Measurements from ENCODE around the gene SCN1A.

DNA sequence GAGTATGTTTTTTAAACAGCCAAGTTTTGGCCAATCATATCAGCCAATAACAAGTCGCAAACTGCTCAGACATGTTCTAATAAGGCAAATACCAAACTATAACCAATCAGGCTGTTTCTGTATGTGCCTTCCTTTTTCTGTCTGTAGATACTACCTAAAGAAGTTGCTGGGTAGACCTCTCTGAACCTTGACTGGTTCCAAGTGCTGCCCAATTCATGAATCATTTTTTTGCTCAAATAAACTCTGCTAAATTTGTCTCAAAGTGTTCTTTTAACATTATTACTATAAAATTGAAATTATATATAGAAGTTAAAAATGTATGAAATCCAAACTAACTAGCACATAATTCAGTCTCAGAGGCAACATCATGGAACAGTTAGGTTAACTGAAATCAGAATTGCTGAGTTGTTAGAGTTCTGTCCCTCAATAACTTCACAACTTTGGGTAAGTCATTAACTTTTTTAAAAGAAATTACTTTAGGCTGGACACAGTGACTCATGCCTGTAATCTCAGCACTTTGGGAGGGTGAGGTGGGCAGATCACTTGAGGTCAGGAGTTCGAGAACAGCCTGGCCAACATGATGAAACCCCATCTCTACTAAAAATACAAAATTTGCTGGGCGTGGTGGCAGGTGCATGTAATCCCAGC, 169.4 kb downstream of the SCN1A start:
- TF ChIP-seq NR2C2 (CRISPR knock-in tag; IDR thresholded peaks at IDR 0.05) (no peak), NR3C1 (CRISPR knock-in tag; conservative IDR thresholded peaks at IDR 0.05; ENCODE audit: low read depth) (no peak), ELF4 (CRISPR knock-in tag; IDR thresholded peaks at IDR 0.05; ENCODE audit: low read depth) (no peak), TEAD1 (CRISPR knock-in tag; IDR thresholded peaks at IDR 0.05) (no peak)
- TF ChIP-seq, protein P1, sequence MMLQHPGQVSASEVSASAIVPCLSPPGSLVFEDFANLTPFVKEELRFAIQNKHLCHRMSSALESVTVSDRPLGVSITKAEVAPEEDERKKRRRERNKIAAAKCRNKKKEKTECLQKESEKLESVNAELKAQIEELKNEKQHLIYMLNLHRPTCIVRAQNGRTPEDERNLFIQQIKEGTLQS (CRISPR knock-in tag; conservative IDR thresholded peaks at IDR 0.05) = no peak
- TF ChIP-seq, protein P2, sequence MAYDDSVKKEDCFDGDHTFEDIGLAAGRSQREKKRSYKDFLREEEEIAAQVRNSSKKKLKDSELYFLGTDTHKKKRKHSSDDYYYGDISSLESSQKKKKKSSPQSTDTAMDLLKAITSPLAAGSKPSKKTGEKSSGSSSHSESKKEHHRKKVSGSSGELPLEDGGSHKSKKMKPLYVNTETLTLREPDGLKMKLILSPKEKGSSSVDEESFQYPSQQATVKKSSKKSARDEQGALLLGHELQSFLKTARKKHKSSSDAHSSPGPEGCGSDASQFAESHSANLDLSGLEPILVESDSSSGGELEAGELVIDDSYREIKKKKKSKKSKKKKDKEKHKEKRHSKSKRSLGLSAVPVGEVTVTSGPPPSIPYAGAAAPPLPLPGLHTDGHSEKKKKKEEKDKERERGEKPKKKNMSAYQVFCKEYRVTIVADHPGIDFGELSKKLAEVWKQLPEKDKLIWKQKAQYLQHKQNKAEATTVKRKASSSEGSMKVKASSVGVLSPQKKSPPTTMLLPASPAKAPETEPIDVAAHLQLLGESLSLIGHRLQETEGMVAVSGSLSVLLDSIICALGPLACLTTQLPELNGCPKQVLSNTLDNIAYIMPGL (CRISPR knock-in tag; IDR thresholded peaks at IDR 0.05) = no peak
- TF ChIP-seq, protein P3, sequence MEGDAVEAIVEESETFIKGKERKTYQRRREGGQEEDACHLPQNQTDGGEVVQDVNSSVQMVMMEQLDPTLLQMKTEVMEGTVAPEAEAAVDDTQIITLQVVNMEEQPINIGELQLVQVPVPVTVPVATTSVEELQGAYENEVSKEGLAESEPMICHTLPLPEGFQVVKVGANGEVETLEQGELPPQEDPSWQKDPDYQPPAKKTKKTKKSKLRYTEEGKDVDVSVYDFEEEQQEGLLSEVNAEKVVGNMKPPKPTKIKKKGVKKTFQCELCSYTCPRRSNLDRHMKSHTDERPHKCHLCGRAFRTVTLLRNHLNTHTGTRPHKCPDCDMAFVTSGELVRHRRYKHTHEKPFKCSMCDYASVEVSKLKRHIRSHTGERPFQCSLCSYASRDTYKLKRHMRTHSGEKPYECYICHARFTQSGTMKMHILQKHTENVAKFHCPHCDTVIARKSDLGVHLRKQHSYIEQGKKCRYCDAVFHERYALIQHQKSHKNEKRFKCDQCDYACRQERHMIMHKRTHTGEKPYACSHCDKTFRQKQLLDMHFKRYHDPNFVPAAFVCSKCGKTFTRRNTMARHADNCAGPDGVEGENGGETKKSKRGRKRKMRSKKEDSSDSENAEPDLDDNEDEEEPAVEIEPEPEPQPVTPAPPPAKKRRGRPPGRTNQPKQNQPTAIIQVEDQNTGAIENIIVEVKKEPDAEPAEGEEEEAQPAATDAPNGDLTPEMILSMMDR (IDR thresholded peaks at IDR 0.05) = no peak
- TF ChIP-seq, protein P4, sequence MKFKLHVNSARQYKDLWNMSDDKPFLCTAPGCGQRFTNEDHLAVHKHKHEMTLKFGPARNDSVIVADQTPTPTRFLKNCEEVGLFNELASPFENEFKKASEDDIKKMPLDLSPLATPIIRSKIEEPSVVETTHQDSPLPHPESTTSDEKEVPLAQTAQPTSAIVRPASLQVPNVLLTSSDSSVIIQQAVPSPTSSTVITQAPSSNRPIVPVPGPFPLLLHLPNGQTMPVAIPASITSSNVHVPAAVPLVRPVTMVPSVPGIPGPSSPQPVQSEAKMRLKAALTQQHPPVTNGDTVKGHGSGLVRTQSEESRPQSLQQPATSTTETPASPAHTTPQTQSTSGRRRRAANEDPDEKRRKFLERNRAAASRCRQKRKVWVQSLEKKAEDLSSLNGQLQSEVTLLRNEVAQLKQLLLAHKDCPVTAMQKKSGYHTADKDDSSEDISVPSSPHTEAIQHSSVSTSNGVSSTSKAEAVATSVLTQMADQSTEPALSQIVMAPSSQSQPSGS (CRISPR knock-in tag; IDR thresholded peaks at IDR 0.05; ENCODE audit: borderline replicate concordance, low read depth) = no peak

Measured in WTC11 (cell line).